GM12873 (cell line): Measurements from ENCODE around the gene MGAT3.

Experiments used
- CTCF ChIP-seq: IDR thresholded peaks from 2 replicates; pipeline ENCODE4 v1.5.1; 2012; ENCODE audit warnings: low read depth, mild to moderate bottlenecking, moderate library complexity, low read length, control low read depth; ENCODE audit not compliant: insufficient read depth; ENCODE audit errors: missing control alignments

MGAT3 gene

DNA sequence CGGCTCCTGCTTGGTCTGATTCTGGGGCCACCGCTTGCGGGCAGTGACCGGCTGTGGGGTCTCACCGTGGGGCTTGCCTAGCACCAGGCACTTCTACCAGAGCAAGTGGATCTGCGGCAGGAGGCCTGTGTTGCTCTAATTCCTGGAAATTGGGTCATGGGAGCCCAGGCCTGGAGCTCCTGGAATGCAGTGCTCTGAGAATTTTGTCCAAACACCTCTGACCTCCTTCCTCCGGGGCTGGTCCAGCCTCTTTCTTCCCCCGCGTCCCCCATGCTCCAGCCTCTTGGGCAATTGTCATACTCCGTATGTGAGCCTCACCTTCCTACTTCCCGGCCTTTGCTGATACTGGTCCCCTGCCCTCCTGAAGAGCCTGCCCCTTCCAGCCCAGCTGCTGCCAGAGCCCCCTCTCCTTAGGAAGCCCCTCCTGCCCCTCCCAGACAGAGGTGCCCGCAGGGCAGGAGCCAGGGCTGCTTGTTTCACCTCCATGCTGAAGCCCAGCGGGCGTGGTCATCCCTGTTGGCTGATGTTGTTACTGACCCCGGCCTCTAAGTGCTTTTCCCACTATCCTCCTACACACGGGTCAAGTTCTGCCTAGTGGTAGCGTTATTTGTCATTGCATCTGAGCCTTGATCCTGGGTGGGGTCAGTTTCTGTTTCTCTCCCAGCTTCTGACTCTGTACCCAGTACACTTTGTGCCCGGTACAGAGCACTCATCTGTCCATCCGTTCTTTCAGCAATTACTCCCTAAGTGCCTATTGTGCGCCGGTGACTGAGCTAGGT lies 9.6 kb downstream of the MGAT3 start:
- TF ChIP-seq CTCF, result no peak

GRCh38 chr22:39467390-39467895 lies 10.6 kb downstream of the MGAT3 start:
- no peak for TF ChIP-seq CTCF

DNA sequence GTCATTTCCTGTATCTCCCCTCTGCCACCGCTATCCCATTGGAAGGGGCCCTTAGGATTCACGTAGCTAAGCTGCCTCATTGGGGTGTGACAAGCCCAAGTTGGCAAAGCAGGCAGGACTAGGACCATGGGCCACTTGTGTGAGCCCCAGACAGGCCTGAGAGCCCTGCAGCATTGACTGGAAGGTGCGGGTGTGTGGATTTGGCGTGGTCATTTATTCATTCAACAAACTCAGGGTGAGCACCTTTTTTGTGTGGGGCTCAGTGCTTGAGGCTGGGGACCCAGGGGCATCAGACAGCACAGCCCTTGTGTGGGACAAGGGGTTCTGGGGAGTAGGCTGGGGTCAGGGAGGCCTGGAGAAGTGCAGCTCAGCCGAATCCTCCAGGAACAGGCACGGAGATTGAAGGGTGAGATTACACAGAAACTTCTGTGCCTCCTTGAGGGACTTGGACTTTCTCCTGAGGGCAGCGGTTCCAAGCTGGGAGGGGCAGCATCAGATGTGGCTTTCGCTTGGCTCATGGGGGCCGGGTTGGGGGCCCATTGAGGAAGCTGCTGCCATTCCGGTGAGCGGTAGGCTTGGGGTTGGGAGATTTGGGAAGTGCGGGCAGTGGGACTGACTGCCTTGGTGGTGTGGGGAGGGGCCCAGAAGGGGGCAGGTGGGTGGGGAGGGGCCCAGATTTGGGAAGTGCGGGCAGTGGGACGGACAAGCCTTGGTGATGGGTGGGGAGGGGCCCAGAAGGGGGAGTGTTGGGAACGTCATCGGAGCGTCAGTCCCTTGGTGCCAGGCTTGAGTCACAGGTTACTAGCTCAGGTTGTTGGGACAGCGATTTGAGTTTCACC lies 11.9 kb downstream of the MGAT3 start:
- TF ChIP-seq CTCF, result no peak

DNA sequence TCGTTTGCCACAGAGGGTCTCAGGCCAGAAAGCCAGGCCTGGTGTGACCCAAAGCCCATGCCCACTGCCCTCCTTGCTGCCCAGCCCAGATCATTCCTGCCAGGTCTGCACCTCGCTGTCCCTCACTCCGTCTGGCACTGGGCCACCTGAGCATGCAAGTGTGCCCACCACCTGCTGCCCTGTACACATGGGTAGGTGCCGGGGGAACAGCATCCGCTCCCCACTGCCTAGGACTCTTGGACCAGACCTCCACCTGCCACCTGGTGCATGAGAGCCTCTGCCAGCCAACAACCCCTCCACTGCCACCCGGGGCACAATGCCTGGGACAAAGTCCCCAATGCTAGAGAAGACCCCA lies 12.5 kb downstream of the MGAT3 start:
- TF ChIP-seq CTCF, result no peak

- no peak for TF ChIP-seq CTCF
Observed at GRCh38 chr22:39469681-39470450, 13.1 kb downstream of the MGAT3 start.

- TF ChIP-seq CTCF, result no peak
Observed at GRCh38 chr22:39470451-39471291, 13.9 kb downstream of the MGAT3 start.
